Right lobe of liver (tissue), 4 donors: ENCODE measurements around the gene CRB3.

Experiments used
- POLR2A ChIP-seq: fragments of 450-650 bp; IDR thresholded peaks from one replicate; pipeline ENCODE4 v1.6.1; 2017; ENCODE audit warnings: antibody characterized with exemption, mild to moderate bottlenecking
- TF ChIP-seq, protein P1 (sequence below), 4 donors: fragments of 200-600 bp in 3 of 4; fragments of 450-650 bp in 1 of 4; IDR thresholded peaks; one replicate each; pipeline versions ENCODE4 v1.5.1 to v1.8.0; 2016 to 2022; ENCODE audit warnings: antibody characterized with exemption in 4 of 4, mild to moderate bottlenecking in 2 of 4
- donor health status: DM: no; HTN: no; CAD: no.
- donor health status: DM: no; HTN: no; CAD: no.
- donor health status: DM: no; HTN: yes; CAD: no.

DNA sequence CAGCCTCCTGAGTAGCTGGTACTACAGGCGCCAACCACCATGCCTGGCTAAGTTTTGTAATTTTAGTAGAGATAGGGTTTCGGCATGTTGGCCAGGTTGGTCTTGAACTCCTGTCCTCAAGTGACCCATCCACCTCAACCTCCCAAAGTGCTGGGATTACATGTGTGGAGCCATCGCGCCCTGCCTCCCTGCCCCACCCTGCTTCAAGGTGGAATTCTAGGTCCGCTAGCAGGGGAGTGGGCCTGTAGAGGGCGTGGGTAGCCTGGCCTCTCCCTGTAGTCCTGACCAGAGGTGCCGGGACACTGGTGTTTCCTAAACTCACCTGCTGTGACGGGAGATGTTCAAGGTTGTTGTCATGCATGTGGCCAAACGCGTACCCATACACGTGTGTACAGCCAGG, 30.9 kb upstream of the CRB3 start:
- TF ChIP-seq, protein P1, sequence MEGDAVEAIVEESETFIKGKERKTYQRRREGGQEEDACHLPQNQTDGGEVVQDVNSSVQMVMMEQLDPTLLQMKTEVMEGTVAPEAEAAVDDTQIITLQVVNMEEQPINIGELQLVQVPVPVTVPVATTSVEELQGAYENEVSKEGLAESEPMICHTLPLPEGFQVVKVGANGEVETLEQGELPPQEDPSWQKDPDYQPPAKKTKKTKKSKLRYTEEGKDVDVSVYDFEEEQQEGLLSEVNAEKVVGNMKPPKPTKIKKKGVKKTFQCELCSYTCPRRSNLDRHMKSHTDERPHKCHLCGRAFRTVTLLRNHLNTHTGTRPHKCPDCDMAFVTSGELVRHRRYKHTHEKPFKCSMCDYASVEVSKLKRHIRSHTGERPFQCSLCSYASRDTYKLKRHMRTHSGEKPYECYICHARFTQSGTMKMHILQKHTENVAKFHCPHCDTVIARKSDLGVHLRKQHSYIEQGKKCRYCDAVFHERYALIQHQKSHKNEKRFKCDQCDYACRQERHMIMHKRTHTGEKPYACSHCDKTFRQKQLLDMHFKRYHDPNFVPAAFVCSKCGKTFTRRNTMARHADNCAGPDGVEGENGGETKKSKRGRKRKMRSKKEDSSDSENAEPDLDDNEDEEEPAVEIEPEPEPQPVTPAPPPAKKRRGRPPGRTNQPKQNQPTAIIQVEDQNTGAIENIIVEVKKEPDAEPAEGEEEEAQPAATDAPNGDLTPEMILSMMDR (IDR thresholded peaks at IDR 0.05) = no peak
- TF ChIP-seq POLR2A = no peak
